Dedifferentiated amniotic fluid mesenchymal stem cell (primary cell): Measurements from ENCODE around the gene OPRM1.
"Not testable (repeated sequence)": the region's sequence is repeated elsewhere in the genome, so short reads cannot be mapped to it uniquely, and the experiment has no call there.

Experiments
- DNase-seq: peaks from one replicate; pipeline ENCODE4 v3.0.0-alpha.2; 2016; ENCODE audit errors: extremely low spot score

Gene OPRM1

DNA sequence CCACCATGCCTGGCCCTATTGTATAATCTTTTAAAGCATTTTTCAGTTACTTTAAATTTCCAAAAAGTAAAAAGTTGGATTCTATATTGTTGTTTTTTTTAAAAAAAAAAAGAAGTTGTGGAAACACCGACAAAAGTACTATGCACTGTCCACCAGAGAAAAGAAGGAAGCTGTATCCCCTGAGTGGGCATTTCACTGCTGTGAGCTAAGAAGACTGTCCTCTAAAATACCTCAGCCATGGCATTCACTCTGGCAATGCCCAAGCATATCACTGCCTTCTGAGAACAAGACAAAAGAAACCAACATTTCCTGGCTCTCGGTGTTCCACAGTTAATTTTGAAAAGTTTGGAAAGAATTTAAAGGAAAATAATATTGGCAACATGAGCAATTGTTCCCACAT is 199.8 kb downstream of the OPRM1 start:
- DNase-seq: no peak

DNA sequence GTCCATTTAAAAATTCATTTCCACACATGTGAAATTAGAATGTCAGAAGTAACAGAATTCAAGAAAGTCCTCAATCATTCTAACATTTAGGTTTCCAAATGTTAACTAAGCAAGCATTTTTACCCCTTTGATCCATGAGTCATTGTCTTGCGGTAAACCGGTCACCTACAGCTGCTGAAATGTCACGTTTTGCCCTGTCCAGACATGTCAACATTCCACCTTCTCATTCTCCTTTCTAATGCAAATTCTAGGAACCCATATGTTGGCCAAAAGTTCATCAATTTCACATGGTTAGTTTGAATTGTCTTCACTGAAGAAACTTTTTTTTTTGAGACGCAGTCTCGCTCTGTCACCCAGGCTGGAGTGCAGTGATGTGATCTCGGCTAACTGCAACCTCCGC is 200.4 kb downstream of the OPRM1 start:
- DNase-seq: no peak

DNA sequence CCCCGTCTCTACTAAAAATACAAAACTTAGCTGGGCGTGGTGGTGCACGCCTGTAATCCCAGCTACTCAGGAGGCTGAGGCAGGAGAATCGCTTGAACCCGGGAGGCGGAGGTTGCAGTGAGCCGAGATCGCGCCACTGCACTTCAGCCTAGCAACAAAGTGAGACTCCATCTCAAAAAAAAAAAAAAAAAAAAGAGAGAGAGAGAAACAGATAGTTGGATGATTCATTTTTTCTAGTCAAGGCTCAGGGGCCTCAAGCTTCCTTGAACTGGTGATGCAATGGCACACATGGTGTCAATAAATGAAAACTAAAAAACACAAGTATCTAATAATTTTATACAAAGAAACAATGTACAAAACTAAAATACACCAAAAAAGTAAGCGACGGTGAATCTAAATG is 202.0 kb downstream of the OPRM1 start:
- not testable (repeated sequence) for DNase-seq

DNA sequence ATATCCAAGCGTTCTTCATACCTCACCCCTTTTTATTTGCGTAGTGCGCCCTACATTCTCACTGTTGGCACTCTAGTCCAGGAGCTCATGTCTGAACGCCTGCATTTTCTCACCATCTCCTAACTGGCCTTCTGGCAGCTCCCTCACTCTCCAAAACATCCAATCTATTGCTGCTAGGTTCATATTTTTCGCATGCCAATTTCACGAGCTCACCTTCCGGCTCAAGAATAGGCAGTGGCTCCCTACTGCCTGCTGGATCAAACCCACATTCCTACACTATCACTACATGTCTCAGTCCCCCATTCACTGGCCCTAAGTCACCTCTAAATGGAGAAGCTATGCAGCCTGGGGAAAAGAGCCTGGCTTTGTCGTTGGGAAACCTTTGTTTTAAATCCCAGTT is 202.5 kb downstream of the OPRM1 start:
- DNase-seq: no peak

DNA sequence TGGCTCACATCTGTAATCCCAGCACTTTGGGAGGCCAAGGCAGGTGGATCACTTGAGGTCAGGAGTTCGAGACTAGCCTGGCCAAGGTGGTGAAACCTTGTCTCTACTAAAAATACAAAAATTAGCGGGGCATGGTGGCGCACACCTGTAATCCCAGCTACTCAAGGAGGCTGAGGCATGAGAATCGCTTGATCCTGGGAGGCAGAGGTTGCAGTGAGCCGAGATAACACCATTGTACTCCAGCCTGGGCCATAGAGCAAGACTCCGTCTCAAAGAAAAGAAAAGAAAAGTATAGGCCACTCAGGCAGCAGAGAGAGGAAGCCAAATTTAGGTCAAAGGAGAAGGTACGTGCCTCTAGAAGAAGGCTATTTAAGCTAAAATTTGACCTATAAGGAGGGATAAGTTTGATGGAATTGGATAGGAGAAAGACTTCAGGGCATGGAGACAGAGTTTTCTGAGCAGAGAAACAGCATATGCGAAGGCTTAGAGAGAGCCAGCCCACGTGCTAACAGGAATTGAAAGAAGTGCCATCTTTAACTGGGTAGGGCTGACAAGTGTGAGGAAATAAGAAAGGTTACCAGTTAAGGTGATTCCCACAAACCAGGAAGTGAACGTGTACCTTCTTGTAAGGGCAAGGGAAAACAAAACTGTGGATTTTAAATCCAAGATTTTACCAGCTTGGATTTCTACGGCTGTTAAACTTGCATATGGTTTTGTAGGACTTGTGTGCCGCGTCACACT is 203.7 kb downstream of the OPRM1 start:
- DNase-seq: no peak

DNA sequence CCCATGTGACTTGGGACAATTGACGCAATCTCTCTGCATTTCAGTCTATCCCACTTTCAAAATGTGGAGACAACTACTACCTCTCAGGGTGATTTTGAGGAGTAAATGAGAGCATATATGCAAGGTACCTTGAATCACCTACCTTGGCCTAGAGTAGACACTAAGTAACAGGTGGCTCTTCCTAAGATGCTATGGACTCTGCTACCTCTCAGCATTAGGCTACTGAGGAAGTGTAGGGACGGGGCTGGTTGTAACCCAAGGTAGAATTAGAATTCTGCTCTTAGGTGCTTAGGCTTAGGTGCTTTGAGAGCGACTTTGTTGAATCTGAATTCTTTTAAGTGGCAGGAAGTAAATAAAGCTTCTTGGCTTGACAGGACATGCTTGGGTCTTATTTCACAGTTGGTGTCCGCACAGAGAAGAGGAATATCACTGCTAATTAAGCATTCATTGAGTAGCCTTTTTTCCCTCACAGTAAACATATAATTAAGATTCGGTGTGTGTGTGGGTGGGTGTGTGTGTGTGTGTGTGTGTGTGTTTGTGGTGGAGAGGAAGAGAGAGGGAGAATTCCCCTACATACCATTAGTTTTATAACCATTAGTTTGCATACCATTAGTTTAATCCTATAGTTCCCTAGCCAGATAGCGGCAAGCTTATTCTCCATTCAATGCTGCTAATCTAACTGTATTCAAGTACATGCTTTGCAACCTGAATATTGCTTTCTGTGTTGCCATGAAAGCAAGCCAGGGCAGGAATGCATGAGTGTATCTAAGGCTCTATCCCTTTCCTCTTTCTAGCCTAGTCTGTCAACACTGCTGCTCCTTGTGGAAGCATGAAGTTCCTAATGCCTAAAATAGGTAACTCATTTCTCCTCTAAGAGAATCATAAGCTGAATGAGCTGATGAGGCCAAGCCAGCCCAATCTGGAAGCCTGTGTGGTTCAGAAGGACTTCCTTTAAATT is 205.0 kb downstream of the OPRM1 start:
- no peak for DNase-seq

DNA sequence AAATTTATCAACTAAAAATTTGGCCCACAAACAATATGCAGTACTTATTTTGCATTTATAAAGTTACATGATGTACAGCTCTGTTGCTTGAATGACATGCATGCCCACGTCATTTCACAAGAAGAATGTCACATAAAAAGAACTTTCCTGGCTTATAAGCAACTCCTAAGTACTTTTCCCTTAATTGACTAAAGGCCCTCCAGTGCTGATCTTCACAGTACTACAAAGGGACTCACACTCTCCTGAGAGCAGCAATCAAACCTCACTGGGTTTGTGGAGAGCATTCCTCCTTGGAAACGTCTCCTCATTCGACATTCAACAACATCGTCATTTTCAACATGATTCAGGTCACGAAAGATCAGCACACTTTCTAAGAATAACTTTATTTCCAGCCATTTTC is 206.5 kb downstream of the OPRM1 start:
- no peak for DNase-seq

DNA sequence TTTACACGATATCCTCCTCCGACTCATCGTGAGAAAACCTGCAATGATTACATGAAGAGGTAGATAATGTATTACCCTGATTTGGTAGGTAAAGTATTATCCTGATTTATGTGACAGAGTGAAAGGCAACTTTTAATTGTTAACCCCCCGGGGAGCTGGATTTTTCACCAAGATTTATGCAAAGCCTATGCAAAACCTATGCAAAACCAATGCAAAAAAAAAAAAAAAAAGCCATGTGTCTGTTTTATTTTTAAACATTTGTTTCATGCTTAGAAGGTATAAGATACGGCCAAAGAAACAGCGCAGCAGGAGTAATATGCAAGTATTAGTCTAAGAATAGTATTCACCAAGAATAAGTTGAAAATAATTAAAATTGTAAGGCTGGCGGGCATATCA is 207.7 kb downstream of the OPRM1 start:
- DNase-seq: no peak

DNA sequence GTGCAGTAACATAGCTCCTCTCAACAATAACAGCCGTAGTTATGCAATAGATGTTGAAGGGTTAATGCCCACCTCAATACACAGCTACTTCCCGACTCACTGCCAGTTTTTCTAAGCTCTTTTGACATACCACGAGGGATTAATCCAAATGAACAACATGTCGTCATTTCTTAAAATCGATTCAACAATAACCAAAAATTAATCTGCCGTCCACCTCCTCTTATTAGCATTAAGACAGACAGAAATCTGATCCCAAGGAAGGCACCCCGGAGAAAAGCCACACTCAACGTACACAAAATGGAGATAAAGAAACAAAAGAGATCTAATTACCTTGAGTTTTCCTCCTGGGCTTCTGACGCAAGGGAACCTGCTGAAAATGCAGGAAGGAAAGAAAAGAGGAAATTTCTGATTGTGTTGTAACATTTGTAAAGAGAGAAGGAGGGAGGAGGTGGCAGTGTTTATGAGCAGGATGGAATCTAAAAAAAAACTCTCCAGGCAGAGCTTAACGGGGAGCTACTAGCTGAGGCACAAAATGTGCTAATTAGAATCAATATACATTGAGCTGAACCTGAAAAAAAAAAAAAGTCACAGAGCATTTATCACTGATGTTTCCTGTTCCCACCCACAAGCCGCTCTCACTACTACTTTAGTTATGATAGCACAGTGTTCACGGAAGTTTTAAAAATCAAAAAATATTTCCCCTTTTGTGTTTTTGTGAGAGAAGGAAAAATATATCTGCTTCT is 208.2 kb downstream of the OPRM1 start:
- no peak for DNase-seq

DNA sequence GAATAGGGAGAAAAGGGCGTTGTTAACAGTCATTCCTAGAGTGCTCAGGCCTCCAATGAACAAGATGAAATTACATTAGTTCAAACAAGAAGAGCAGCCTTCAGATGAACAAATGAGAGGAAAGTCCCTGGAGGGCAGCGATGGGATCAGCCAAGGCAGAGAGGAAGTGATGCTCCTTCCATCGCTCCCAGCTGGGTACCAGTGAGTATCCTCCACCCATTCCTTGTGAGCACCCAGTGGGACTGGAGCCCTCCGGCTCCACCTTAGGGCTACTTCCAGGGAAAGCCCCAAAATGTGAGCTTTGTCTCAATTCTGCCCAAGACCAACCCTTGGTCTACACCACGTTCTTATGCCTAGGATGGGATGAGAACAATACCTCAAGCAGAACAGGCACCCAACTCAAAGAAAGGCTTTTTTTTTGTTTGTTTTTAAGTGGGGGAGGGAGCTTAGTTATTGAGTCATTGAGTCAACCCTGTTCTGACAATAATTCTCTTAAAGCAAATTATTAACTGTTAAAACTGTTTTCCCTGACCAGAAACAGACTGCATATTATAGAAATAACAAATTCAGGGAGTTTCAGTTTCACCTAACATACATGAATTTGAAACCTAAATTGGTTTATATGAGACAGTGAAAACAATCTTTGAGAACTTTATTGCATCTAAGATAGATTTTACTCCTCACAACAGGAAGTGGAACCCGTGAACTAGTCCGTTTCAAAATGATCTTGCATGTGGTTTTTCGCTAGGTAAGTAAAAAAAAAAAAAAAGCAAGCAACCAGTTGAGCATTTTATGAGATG is 210.7 kb downstream of the OPRM1 start:
- DNase-seq: no peak

DNA sequence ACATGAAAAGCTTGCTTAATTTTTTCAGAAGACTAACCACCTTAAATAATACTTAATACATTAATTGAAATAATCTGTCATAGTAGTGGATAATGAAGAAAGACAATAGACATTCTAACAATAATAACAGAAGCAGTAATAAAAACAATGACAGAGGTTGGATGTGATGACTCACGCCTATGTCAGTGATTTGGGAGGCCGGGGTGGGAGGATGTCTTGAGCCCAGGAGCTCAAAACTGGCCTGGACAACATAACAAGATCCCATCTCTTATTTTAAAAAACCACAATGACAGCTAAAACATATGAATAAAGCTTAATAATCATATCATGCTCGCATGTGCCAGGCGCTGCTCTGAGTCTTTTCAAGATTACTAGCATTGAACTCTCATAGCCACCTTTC is 212.1 kb downstream of the OPRM1 start:
- DNase-seq: no peak

DNA sequence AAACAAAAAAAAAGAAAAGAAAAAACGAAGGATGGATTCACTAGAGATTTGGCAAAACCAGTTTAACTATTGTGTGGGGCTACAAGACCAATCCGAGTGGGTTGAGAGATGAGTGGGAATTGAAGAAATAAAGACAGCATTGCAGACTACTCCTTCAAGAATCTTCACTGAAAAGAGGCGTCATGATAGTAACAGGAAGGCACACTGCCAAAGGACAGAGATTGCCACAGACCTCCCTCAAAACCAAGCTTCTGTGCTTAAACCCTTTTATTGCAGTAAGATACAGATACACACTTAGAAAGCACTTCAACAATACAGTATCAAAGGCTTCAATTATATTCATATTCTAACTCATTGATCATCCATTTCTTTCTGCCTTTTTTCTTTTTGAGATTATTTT is 213.6 kb downstream of the OPRM1 start:
- DNase-seq: no peak

DNA sequence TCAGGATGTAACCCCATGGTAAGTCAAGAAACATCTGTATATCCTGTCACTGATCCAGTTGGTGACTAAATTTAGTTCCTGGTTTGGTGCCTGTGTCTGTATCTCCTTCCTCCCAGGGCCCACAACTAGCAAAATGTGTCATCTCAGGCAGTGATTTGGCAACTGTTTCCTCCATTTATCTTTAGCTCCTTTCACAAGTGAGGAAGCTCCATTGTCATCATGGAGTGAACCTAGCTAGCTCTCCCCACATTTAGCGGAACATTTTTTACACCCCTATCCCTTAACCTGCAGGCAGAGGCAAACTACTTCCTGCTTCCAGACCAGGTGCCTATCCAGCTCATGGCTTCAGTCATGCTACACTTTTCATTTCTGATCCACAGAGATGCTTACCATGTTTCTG is 218.0 kb downstream of the OPRM1 start:
- DNase-seq: no peak

DNA sequence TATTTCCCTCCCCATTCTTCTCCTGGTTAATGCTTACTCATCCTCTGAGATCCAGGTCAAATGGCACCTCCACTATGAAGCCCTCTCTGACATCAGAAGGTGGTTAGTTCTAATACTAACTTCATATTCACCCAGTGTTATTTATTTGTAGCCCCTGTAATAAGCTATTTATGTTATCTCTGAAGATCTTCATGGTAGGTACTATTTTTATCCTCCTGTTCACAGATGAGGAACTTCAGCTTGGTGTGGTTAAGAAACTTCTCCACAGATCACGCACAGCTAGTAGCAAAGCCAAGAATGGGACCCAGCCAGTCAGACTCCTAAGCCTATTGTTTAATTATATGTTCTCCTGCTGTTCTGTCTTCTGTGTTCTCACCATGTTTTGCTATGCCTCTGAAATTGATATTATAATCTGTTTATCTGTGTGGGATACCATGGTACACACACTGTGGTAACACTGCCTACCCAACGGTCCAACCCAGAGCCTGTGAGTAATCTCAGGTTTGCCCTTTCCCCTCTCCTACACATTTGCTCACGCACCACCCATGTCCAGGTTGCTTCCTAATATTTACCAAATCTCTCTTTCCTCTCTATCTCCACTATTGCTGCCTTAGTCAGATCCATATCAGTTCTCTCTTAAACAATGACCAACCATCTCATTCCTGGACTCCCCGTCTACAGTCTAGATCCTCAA is 219.2 kb downstream of the OPRM1 start:
- no peak for DNase-seq

DNA sequence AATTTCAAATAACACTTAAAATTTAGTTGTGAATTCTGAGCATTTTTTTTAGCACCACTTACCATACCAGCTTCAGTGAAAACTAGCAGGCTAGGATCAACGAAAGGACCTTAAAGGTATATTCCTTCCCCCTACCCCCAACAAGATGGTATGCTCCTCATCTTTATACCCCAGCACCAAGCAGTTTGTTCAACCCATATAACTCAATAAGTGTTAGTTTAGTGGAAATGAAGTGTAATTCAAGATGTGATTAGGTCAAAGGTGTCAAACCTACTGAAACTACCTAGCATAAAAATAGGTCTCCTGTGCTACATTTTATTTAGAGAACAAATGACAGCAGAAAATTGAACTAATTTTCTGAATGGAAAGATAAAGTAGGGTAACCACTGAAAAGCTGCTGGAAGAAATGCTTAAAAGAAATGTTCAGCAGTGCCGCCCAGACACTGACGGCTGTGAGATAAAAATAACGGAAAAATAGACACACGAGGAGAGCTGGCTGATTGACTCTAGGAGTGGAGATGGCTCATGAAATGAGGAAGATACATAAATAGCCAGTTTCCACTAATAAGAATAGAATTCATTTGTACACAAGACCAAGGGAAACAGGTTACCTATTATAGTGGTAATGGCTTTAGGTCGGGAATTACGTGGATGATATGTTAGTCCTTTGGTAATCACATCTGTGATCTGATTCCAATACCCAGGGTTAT is 222.8 kb downstream of the OPRM1 start:
- DNase-seq: no peak

DNA sequence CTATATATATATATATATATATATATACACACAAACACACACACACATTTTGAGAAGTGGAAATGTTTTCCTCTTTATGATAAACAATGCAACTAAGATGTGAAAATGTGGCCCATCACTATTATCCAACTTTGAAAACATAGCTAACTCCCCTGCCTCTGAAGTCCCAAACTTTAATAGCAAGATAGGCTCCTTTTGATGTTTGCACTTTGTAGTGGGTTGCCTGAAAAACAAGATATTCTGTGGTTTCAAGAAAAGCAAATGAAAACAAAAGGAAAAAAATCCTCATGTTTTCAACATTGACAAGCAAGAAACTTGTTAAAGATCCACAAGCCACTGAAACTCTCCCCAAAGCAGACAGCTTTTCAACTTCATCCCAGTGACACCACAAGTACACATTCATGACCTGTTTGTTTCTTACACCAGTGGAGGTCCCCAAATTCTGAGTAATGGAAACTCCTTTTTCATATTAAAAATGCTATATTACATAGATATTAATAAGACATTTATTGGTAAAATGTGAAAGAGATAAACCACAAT is 227.6 kb downstream of the OPRM1 start:
- no peak for DNase-seq

DNA sequence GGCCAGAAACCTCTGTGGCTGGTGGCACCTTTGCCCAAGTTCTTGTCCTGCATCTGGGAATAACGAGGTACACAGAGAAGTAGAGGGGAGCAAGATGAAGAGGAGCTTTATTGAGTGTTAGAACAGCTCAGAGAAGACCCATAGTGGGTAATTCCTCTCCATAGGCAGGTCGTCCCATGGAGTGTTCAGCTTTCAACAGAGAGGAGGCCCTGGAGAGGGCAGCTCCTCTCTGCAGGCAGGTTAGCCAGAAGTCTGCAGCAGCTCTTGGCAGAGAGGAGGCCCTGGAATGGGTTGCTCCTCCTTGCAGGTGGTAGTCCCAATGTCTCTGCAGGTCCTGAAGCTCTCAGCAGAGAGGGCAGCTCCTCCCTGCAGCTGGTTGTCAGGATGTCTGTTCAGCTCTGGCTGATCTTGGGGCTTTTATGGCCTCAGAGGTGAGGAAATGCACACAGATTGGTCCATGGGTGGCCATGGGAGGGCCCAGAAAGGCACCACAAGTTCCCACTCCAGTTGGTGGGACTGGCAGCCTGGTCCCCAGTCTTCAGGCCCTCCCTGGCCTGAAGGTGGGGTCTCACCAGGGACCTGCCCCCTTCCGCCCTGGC is 228.6 kb downstream of the OPRM1 start:
- no peak for DNase-seq

DNA sequence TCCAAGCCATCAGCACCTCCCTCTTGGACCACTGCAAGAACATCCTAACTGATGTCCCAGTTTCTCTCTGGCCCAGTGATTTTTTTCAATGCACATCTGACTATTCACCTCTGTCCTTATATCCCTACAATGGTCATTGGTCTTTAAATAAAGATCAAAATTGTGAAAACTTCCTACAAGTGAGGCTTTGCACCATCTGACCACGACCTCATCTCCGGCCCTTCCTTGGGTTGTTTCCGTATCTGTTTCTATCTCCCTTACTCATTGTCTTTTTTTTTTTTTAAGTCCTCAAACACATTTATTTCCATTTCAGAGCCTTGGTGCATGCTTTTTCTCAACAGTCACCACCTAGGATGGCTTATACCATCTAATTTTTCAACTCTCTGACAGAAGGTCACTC is 229.4 kb downstream of the OPRM1 start:
- no peak for DNase-seq

DNA sequence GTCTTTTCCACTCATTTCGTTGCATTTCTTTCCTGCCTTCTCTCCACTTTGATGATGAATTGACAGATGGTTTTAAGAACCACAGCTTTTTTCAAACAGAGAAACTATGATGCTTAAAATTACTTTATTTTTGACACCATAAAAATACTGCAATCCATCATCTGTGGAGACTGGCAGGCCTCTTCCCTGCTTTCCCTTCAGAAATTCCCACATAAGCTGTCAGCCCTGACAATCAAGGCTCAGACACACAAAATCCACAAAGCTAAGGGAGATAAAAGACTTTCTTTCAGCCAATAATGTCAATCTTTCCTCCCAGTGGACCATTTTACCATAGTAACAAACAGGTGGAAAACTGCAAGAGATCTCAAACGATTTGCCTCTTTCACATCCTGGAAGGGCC is 235.1 kb downstream of the OPRM1 start:
- no peak for DNase-seq
